GM21360 (cell line): ENCODE data around the gene ECI1.
"Not testable (repeated sequence)": the region's sequence is repeated elsewhere in the genome, so short reads cannot be mapped to it uniquely, and the experiment has no call there.

ENCODE experiments used
- ATAC-seq: cut with Tn5 transposase; IDR thresholded peaks from one replicate; pipeline ENCODE4 v1.9.1; 2021; ENCODE audit warnings: mild to moderate bottlenecking, moderate library complexity; ENCODE audit not compliant: unreplicated experiment

ECI1 gene

DNA sequence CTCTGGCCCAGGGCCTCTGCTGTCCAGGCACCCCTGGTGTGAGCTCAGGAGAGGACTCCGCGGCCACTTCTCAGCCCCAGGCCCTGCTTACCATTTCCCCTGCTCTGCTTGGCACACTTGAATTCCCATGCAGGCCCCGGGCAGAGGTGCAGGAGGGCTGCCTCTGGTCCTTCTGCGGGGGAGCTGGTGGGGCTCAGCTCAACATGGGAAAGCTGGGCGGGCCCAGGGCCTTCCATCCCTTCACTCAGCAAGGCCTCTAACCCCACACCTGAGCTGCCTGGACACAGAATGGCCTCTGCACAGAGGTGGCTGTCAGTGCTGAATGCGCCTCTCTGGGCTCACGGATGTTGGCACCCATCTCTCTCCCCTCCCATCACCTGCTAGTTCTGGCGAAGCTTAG lies 29.1 kb upstream of the ECI1 start:
- ATAC-seq: no peak

DNA sequence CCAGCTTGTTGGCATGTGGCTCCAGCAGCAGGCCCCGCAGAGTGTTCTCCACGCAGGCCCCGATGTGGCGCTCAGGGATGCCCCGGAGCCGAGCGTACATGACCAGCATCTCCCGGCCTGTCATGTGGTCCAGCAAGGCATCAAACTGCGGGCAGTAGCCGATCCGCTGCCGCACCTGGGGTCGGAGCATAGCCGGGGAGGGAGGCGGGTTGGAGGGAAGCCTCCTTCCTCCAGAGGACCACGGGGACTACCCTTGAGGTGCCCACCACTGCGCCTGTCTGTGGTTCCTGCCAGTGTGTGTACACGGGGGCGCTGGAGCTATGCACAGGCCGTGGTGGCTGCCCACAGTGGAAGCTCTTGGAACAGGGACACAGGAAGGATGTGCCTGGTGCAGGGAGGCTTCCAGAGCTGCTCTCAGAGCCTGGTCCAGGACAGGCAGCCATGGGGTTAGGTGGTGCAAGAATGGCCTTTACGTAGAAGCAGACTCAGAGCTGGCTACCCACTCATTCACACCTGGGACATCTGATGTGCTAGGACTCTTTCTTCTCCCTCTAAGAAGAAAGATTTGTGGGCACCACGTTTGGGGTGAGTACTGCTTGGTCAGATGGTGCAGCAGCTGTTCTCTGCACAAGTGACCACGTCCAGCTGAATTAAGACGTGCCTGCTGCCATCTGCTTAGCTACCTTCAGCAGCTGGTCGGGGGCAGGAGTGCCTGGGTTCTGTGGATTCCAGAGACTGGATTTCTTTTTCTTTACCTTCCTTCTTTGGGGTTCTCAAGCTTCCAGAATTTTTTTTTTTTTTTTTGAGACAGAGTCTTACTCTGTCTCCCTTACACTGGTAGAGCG lies 27.8 kb upstream of the ECI1 start:
- ATAC-seq: no peak

DNA sequence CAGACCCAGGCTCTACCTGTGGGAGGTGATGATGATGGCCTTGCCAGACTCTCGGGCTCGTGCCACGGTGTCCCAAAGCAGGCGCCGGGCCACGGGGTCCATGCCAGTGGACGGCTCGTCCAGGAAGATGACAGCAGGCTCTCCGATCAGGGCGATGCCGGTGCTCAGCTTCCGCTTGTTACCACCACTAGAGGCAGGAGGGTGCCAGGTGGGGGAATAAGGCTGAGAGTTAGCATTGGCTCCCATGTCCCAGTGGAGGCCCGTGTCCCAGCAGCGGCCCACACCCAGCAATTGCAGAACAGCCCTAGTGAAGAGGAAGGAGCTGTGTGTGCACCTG lies 26.9 kb upstream of the ECI1 start:
- no peak for ATAC-seq

DNA sequence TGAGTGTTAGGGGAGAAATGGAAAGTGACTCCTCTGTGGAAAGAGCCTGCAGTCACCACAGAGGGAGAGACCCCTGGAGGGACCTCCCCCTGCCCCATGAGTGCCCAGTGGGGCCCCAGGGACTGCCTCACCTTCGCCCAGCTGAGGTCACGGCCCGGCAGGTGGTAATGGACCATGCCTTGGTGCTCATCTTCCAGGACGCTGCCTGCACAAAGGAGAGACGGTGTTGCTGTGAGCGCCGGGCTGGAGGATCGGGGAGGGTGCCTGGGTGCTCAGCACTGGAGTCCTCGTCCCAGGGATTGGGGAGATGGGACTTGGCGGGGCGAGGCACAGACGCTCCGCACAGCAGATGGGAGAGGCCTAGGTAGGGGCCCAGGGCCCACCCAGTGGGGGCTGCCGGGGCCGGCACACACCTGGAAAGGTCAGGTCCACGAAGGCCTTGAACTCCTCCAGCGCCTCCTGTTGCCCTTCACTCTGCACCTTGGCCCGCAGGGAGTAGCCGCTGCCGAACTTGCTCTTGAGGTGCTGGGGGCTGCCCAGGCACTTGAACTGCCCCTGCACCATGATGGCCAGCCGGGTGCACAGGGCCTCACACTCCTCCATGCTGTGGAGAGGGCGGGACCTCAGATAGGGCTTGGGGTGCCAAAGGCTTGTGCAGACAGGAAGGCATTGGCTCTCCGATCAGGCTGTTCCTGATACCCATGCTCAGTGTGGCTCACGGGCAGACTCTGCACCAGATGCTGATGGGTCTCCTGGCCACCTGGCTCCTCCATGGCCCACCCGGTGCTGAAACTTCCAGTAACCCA lies 26.3 kb upstream of the ECI1 start:
- no peak for ATAC-seq

DNA sequence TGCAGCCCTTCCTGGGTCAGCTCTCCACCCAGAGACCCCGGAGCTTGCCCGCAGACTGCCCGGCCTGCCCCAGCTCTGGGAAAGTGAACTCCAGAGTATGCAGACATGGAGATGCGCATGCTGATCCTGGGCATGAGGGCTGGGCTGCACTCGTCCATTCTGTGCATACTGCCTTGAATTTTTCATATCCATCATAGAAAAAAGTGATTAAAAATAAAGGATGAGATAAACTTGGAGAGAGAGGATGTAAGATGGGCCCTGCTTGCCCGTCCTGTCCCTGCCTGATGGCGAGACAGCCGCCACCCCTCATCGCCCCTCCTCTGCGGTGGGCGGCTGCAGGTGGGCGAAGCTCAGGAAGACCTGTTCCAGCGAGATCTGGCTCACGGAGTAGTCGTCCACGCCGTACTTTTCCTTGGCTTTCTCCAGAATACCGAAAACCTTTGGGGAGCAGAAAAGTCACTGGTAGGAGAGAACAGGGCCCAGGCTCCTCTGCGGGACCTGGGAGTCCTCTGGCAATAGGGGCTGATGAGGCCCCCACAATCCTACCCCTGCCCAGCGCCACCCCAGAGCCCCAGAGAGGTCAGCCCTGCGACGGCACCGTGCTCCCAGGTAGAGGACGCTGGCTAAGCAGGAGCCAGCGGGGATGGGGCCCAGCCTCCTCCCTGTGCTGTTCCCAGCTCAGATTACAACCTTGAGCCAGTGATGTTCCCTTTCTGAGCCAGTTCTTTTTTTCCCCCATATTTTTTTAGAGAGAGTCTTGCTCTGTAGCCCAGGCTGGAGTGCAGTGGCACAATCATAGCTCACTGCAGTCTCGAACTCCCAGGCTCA lies 25.2 kb upstream of the ECI1 start:
- no peak for ATAC-seq

DNA sequence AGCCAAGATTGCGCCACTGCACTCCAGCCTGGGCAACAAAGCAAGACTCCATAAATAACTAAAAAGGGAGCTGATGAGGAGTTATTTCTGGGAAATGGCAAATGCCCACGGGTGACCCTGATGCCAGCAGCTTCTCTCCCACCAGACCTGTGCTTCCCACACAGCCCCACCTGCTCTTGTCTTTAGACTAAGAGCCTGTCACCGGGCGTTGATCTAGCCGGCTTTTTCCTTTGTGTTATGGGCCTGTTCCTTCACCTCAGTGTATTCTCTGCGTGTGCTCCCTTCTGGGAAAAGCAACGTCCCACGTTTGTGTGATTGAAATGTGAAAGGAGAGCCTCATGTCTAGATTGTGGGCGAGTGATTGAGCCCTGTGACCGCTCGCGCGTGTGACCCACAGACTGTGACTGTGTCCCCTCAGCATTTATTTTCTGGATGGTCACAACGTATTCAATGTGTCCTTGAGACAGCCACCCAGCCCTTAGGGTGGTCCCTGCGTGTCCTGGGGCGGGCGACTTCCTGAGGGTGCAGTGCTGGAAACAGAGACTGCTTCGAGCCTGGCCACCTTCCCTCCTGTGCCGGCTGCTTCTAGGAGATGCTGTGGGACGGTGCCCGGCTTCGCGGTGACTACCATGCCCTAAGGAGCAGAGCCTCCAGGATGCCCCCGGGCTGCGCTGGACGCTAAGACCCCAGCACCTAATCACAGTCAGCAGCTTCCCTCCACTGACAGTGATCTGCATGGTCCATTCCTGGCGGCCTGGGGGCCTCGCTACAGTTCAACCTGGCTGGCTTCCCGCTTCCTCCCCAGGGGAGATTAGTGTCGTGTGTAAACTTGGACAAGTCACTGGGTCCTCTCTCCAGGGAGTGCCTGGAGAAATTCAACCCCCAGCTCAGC lies 24.3 kb upstream of the ECI1 start:
- no peak for ATAC-seq

DNA sequence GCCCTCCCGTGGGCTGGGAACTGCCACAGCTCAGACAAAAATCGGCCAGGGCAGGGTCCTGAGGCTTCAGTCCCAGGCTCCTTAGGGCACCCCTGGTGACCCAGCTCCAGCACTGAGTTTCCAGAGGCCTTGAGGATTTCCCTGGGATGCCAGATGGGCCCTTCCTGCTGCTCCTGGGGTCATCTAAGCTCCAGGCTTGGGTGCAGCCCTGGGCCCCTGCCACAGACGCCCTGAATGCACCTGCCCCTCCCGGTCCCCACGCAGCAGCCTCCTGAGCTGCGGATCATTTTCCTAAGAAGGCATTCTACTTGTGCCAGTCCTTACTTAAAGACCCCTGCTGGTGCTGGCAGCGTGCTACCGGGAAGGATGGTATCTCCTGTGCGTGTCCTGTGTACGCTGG lies 22.5 kb upstream of the ECI1 start:
- no peak for ATAC-seq

DNA sequence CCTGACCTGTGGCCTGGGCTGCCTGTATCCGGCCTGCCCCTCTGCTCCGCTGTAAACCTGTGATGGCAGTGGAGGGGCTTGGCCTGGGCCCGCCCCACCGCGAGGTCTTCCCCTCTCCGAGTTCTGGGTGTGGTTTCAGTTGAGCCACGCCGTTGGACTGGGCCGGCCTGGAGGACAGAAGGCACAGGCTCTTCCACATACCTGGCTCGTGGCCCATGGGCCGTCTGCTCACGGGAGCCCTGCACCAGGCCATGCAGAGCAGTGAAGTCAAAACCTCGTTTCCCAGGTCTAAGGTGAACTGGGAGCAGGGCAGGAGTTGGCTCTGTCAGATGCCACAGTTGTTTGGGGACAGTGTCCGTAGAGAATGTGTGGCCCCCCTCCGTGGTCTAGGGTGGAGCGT lies 22.1 kb upstream of the ECI1 start:
- no peak for ATAC-seq

DNA sequence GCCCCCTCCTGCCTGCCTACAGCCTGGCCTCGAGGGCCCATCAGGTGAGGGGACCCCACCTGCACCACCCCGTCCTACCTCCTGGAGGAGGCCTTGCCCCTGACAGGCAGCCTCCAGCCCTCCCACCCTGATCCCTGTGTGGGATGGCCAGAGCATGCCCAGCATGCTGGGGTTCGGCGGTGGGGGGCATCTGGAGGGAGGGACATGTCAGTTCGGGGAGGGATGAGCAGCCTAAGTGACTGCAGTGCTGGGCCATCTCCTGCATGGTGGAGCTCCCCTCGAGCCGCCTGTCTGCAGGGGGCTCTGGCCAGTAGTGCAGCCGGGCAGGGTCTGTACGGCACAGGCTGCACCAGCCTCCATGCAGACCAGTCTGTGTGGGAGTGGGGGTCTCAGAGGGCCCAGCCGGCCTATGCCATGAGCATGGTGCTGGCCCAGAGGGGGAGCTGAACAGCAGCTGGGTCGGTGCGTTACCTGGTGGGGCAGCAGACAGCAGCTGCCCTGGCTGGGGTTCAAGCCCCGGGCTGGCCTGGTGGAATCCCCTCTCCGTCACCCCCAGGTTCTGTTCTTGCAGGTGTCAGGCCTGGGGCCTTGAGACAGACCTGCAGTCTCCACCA lies 20.6 kb upstream of the ECI1 start:
- no peak for ATAC-seq

DNA sequence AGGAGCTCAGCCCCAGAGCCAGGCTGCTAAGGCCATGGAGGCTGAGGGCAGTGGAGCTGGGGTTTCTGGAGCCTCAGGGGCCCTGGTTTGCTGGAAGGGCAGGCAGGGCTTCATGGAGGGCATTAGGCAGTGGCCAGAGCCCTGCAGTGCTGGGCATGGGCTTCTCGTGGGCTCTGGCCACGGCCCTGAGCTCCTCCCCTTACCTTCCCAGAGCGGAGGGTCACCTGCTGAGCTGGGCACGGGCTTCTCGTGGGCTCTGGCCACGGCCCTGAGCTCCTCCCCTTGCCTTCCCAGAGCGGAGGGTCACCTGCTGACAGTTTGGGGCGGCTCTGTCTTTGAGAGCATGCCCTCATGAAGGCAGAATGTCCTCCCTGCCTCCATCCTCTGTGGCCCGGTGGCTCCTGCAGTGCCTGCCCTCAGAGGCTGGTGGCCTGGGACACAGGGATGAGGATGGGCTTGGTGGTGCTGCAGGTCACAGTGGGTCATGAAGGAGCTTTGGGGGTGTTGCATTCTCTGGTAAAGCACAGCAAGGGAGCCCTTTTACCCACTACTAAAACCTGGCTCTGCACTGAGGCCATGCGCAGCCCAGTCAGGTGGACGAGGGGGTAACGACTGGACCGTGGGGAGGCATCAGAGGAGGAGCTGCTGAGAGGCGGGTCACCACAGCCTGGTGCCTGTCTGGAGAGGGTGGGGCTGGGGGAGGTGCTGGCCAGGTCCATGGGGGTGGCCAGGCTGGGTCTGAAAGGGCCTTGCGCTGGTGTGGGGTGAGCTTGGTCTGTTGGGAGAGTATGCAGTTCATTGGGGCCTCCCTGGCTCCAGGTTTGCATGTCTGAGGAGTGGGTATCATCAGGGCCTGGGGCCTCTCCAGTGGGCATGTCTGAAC lies 19.4 kb upstream of the ECI1 start:
- no peak for ATAC-seq

DNA sequence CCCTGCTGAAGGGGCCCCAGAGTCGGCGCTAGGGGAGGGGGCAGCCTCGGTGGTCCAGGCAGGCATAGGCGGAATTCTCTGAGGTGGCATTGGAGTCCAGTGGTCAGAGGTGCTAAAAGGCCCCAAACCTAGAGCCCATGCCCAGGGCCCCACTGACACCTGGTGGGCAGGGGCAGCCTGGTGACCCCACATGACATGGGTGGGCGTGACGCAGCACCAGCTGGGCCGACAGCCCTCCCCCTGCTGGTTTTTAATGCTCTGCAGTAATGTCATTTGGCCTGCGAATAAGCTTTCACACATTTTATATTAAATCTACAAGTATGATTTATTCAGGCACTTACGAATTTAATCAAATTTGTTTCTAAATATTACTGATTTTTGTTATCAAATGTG lies 18.7 kb upstream of the ECI1 start:
- ATAC-seq: no peak

DNA sequence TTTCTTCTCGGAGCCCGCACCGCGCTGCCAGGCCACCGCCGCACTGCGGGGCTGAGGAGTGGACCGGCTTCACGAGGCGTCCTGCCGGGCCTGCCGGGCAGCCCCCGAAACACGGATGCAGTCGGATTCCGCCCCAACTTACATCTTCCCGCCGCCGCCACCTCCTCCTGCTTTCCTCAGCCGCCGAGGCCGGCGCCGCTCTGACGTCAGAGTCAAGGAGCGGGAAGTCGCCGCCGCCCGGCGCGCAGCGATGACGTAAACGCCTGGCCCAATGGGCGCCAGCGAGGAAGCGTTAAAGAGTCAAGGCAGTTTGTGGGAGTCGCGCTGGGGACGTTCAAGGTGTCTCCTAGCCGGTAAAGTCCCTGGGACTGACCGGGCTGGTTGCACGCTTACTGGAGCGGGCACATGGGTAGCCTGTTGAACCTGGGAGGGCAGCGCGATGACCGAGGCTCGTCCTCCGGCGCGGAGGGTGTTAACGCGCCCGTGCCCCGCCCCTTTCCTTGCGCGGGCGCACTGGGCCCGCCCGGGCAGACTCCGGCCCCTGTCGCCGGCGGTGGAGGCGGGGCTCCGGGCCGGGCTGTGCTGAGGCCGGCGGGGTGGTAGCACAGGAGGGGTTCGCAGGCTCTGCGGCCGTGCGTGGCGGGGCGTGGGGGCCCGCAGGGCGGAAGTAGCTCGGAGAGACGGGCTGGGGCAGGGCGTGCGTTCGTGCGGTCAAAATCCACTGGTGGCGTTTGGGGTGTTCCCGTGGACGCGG lies 16.7 kb upstream of the ECI1 start, which contains the start of gene RNPS1:
Gene RNPS1, minus strand, starts transcription at position 214 of the 754 bp plus-strand sequence. CDS start 3,483 bp downstream, outside the sequence.
- ATAC-seq: peak; percentile 69

DNA sequence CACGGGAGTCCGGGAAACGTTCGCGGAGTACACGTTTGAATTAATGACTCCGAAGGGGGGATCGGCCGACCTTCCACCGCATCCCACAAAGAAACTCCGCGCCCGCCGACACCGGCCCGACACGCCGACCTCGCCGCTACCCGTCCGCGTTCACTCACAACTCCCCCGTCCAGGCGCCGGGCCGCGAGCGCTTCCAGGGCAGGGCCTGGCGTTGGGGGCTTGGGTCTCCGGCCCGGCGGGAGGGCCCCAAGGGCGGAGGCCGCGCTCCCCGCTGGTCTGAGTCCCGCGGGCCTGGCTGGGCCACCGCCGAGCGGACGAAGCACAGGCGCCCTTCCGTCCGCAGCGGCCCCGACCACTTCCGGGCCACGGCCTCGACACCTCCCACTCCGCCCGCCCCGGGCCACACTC lies 16.1 kb upstream of the ECI1 start:
- ATAC-seq: peak; percentile 50

DNA sequence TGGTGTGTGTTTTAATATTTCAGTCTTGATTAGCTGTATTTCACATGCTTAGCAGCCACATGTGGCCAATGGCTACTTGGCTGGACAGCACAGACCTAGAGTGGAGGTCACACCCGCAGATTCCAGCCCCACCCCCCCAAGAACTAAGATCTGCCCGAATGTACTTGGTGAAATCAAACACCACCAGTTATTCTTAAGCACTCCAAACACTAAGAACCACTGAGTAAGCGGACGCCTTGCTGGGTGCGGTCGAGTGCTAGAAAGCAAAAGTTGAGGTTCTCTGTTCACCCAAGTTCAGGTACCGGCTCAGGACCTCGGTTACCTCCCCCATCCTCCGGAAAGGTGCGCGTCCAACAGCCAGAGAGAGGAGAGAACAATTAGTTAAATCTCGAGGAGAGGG lies 15.5 kb upstream of the ECI1 start:
- not testable (repeated sequence) for ATAC-seq

DNA sequence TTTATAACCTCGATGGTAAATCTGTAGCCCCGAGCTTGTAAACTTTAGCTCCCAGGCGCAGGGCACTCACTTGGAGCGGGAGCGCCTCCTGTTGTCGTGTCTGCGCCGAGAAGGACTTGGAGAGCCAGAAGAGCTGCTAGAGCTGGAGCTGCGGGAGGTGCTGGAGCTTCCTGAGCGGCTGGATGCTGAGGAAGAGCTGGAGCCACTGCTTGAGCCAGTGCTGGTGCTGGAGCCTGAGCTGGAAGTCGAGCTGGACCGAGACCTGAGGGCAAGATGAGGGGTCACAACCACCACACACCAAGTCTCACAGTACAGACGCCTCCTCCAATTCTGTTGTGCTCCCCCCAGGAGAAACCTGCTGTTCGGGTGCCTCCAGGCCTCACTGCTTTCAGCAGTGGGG lies 11.6 kb upstream of the ECI1 start:
- ATAC-seq: not testable (repeated sequence)

DNA sequence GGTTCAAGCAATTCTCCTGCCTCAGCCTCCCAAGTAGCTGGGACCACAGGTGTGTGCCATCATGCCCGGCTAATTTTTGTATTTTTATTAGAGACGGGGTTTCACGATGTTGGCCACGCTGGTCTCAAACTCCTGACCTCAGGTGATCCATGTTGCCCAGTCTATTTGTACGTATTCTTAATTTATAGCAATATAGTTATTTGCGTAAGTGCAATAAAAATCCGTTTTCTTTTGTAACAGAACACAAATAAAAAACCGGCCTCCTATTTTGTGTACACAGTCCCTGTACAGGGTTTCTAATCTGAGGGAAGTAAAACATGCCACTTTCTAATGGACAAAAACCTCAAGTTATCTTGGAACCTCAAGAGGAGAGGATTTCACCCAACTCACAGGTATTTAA lies 8.9 kb upstream of the ECI1 start:
- ATAC-seq: no peak

DNA sequence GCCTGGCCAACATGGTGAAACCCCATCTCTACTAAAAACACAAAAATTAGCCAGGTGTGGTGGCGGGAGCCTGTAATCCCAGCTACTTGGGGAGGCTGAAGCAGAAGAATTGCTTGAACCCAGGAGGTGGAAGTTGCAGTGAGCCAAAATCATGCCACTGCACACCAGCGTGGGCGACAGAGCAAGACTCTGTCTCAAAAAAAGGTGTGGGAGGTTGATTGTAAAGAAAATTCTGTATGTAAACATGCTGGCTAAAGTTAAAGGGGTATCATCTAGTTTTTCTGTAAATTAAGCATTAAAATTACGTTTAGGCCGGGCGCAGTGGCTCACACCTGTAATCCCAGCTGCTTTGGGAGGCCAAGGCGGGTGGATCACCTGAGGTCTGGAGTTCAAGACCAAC lies 7.1 kb upstream of the ECI1 start:
- ATAC-seq: not testable (repeated sequence)

DNA sequence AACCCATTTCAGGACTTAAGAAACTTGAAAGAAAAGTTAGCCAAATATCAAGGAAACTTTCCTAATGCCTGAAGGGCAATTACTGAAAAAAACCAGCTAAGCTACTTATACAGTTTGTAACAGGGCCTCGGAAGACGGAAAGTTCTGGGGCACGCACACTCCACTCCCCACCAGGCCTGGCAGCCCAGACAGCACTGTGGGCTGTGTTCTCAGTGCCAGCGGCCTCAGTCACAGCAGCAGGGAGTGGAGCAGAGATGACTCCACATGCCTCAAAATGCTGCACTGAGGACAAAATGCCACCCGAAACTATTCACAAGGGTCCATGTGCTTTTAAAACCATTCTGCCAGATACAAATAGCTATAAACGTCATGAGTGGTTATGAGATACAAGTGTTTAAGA lies 6.3 kb upstream of the ECI1 start:
- ATAC-seq: no peak
